ENCODE data around the gene NOP10.

GRCh38 chr15:34314491-34315490, 28.1 kb downstream of the NOP10 start:
- TF ChIP-seq CTCF (IDR thresholded peaks at IDR 0.05) (no peak), EZH2 (IDR thresholded peaks at IDR 0.05; ENCODE audit: borderline replicate concordance, insufficient read depth, low read depth, low read length, poor library complexity, severe bottlenecking) (no peak)
